HG03175 (cell line): ENCODE data around the gene GULP1.

Experiments
- ATAC-seq: cut with Tn5 transposase; IDR thresholded peaks from one replicate; pipeline ENCODE4 v1.9.1; 2021; ENCODE audit warnings: mild to moderate bottlenecking, moderate library complexity; ENCODE audit not compliant: unreplicated experiment

GULP1 gene

DNA sequence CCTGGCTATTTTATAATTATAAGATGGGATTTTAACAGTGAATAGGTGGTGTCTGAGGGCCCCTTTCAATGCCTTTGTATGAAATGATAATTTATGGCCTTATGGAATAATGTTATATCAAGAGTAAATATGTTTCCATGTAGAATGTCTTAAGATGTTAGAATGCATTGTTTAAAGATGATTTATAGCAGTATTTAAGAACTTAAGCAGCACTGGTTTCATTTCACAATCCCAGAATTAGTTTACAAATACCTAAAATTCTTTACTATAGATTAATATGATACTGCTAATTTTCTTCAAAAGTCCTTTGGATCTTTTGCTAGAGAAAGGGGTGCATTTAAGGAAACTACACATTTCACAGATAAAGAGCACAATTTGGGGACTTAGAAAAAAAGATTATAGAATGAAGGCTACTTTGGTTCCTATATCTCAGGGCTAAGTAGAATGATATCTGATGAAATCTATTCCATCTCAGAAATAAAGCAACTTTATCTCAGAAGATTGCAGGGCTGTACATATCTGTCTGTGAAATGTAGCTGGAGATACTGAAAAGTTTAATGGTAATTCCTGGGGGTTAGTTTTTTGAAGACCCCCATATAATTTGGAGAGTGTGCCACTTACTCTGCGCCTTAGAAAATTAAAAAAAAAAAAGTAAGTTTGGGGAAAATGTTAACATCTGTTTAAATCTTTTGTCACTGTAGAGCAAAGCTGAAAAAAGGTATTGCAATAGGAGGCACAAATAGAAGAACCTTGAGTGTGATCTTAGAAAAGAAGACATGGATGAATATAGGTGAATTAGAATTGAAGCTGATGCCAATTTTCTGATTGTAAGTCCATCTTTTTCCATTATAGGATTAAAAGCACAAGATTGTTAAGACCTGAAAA lies 123.4 kb downstream of the GULP1 start:
- ATAC-seq = no peak

DNA sequence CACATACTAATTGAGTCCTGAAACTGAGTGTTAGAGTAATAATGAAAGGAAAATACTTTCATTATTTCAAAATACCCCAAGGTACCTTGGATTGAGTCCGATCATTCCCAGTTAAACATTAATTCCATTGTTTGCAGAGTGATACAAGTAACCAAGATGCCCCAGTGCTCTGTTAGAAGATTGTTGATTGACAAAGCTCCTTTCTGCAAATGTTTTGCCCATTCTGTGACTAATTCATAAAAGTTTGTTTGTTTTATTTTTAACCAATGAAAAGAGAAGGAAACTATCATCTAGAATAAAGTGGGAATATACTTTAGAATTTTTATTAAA lies 124.0 kb downstream of the GULP1 start:
- peak; percentile 52 for ATAC-seq

DNA sequence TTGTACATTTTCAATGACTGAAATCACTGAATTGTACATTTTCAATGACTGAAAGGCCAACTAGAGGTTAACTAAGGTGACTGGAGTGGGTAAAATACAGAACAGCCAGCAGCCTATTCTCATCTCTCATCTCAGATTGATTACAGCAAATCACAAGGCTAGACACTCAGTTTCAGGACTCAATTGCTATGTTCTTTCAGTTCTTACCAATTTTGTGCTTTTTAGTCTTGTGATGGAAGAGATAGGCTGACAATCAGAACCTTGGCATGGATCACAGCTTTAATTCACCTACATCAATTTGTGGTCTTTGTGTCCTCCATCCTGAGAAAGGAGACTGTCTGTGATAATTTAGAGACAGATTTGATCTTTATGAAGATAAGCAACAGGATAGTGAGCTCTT lies 124.7 kb downstream of the GULP1 start:
- ATAC-seq = no peak

DNA sequence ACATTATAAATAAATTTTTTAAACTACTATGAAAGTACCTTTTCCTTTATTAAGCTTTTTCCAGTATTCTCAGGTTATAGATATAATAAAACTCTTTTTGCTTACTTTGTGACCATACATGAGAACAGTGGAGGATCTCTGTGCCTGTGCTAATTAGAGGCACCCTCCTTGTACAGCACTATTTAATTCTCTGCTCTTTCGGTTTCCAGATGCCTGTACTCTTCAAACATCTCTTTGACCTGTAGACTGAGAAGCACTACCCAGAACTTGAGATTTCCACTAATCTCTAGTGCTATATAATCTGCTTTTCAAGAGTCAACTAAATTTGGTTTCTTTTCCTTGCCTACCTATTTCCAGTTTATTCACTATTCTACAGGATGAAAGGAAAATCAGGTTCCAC lies 131.1 kb downstream of the GULP1 start:
- ATAC-seq = no peak

DNA sequence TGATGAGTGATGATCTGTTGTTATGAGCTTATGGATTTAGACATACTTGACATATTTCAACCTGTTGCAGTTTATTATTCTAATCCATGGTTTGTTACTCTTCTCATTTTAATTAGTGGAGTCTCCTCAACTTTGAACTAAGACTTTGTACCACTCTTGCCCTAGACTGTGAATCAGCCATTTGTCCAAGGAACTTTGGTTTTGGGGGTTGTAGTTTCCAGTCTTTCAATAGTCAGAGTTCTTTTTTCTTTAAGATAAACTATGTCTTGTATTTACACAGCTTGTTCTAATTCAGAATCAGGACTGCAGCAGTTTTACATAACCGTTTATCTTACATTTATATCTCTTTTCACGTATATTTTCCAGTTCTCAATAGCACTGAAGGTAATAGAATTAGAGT lies 133.6 kb downstream of the GULP1 start:
- no peak for ATAC-seq

DNA sequence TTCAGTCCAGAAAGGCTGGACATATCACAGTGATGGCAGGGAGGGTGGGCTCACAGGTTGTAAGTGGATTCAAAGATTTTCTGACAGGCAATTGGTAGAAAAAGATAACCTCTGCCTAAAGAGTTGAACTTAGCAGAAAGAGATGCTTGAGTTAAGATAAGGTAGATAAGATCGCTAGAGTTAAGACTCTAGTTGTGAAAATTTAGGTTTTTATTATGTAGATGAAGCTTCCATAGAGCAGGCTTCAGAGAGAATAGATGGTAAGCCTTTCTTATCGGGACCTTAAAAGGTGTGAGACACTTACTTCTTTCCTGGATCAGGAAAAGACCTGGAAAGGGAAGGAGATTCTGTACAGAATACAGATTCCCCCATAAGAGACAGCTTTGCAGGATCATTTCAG lies 134.4 kb downstream of the GULP1 start:
- ATAC-seq = no peak

DNA sequence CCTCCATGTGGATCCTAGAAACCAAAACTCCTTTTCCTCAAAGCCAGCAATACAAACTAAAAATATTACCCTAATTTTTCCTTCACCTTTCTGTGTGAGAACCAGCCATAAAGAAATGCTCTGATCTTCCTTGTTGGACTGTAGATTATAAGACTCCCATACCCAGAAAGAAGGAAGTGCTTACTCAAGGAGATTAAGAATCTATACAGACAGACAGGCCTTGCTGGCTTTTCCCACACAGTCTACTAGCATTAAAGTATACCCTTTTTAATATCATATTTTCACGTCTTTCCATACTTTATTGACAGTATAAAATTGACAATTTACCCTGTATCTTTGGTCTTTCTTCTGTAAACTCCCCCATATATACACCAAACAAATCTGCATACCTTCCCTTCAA lies 139.0 kb downstream of the GULP1 start:
- ATAC-seq = no peak

DNA sequence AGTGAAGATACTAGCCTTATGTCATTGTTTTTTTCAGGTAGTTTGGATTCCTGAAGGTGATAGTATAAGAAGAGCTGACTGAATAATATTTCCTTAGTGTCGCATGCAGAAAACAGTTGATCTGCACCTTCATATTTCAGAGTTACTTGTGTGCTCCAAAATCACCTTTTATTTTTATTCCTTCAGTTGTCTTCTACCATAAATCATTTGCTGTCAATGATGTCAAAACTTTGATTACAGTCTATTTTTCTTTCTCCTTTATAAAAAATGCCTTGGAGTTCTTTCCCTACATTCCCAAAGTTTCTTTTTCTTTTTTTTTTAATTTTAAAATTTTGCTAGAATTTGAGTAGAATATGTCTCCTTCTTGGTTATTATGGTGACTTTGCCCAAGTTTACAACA lies 142.3 kb downstream of the GULP1 start:
- no peak for ATAC-seq

DNA sequence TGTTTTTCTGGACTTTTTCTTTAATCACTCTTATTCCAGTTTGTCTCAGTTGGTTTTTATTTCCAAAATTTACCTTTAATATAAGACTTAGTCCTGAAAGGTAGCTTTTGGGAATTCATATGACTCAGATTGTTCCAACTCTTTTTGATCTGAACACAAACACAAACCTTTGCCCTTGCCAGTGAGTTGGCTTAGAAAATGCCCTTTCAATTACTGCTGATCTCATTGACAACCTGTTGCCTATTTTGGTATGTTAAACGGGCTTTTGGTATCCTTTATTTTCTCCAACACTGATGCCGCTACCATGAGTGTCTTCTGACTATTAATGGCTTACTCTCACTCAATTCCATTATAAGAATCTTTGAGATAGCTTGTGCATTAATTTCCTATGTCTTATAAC lies 143.4 kb downstream of the GULP1 start:
- no peak for ATAC-seq

DNA sequence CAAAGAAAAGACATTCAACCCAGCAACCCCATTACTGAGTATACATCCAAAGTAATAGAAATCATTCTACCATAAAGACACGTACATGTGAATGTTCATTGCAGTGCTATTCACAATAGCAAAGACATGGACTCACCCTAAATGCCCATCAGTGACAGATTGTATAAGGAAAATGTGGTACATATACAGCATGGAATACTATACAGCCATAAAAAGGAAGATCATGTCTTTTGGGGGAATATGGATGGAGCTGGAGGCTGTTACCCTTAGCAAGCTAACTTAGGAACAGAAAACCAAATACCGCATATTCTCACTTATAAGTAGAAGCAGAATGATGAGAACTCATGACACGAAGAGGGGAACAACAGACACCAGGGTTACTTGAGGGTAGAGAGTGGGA lies 145.9 kb downstream of the GULP1 start:
- ATAC-seq = no peak

DNA sequence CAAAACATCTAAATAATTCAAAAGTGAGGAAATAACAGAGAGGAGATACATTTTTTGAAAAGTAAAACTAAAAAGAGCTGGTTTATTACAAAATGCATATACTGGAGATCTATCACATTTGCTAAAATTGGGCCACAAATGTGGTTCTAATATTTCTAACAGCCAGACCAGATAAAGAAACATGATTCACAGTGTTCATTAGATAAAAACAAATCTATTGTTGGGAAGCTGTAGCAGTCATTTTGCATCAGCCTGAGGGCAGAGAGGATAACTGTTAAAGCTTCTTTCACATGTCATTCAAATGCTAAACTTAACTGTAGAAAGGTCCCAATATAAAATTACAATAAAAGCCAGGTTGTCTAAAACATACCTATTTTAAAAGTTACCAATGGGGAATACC lies 148.3 kb downstream of the GULP1 start:
- ATAC-seq = no peak

DNA sequence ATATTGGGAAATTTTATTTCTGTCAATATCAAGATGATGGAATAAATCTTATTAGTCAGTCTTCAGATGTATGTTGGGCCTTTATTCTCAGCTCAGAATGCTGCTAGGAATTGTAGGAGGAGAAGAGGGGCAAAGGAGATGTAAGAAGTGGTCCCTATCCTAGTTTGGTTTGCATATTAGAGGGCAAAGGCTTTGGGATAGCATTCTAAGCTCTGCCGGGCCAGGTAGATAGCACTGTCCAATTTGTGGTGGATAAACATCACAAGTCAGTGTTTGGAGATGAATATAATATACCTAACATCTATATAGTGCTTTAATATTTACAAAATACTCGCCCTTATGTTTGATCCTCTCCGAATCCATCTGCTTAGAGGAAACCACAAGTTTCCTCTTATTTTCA lies 149.2 kb downstream of the GULP1 start:
- ATAC-seq = no peak

DNA sequence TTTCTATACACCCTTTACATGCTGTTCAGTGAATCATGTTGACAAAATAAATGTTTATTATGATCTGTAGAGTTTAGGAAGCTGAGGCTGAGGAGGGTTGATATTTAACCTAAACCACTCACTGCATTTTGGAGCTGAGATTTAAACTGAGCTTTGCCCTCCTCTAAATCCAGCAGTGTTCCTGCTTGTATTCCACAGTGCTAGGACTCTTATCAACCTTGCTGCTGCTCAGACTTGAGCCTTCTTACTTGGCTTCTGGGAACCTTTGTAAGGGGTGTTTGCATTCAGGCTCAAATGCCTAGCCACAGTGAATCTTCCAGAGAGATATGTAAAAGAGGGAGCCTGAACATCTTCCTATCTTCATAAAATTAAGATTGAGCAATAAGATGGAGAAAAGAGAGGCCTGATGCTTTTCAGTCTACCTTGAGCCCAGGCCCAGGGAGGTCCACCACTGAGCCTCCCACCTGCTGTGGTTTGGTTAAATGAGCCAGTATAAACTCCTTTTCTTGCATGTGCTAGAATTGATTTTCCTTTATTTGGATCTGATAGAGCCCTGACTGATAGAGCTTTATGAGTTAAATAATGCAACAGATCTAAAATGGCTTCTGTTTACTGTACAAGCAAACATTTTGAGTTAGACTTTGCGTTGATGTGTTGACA lies 149.7 kb downstream of the GULP1 start:
- no peak for ATAC-seq

DNA sequence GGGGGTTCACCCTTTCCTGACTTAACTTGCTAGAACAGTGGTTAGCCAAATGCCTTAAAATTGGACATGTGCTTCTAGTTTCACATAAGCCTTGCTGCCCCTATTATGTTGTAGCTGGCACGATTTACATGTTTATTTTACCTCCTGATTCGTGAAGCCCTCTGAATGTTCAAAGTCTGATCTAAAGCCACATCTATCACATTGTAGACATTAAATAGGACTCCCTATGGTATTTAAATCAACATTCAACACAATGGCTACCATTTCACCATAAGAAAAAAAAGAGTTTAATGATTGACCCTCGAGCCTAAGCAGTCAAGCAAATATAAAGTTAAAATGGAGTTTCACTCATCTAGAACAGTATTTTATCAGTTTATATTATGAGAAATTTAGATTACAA lies 151.5 kb downstream of the GULP1 start:
- ATAC-seq = no peak

DNA sequence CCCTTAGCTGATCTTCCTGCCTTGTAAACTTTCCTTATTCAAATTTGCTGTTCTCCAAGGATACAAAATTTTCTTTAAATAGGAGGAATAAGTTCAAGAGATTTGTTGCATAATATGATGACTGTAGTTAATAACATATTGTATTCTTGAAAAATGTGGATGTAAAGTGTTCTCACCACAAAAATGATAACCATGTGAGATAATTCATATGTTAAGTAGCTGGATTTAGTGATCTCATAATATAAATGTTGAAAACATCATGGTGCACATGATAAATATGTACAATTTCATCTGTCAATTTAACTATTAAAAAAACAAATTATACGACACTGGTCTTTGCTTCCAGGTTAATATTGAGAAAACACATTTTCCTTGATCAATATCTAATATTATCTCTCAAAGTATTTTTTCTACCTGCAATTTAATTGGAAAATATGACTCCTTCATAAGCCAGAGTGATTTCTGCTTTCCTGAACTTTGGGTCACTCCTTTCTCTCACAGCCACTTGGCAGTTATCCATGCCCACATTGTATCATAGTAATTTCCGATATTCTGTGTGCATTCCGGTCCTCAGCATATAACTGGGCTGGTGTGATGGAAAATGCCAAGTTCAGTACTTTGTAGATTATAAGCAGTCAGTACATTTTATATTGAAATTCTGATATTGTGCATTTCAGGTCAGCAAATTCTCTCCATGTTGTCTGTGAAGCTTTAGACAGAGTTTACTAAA lies 152.6 kb downstream of the GULP1 start:
- ATAC-seq = no peak

DNA sequence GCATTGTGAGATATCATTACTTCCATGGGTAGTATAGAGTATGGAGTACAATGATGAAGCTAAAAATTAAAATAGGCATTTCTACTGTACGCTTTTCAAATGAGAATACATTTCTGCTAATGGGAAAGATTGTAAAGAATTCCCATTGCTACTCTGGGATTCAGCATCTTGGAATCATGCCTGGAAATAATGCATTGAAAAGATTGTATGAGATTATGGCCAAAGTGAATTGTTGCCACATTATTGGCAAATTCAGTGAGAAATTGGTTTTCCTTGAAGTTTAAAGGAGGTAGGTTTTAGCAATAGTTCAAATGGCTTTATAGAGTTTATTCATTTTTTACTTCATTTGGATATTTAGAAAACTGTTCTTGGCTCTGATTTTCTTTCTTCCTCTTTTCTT lies 157.9 kb downstream of the GULP1 start:
- ATAC-seq = no peak

DNA sequence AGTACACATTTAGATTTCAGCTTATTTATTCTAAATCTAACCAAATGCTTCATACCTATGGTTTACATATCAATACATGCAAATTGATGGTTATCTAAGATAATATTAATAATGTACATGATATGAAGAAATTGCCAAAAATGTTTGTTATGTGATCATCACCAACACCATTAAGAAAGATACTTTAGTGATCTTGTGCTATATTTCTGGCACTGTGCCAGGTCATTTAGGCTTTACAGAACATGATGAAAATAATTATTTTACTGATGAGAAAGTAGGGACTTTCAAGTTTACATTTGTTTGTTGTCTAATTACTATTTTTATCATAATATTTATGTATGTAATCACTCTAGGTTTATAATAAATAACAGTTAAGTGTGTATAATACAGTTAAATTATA lies 158.3 kb downstream of the GULP1 start:
- ATAC-seq = no peak

DNA sequence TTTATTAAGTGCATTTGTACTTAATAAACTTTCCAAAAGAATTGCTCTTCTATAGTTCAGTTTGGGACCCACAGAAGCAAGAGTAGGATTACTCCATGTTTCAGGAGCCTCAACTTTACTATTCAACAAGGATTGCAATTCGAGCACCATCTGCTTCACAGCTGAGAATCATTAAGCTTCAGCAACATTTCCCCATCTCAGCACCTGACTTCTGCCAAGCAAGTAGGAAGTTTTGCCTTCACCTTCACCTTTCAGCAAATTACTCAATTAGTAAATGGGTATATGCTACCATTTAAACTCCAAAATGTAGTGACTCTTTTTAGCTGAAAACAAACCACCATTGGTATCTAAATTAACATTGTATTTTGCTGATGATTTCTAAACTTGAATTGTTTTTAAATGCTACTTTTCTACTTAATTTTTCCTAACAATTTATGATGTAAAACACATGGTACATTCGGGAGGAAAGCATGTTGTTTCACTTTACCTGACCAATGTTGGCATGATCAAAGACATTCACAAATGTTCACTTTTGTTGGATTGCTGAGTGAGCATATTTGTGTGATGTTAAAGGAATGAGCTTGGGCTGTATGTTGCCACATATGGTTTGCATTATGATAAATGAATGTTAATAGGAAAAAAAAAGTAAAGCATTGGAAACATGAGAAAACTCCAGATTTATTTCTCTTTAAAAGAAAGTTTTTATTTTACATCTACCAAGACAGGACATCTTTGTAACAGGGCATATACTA lies 159.2 kb downstream of the GULP1 start:
- no peak for ATAC-seq

DNA sequence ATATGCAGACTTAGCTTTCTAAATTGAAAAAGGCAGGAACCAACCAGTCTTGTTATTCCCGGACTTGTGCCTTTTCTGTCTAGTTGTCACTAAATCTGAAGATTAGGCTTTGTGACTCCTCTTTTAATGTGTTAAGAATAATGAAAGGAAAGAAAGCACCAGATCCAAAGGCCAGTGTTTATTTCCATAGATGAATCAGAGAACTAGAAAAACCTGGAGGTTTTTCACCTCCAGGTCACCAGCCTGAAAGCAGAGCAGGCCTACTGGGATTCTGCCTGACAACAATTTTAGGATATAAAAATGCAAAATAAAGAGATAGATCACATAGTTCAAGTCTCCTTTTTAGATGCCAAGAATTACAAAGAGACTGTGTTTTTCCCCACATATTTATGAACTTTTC lies 160.4 kb downstream of the GULP1 start:
- no peak for ATAC-seq

DNA sequence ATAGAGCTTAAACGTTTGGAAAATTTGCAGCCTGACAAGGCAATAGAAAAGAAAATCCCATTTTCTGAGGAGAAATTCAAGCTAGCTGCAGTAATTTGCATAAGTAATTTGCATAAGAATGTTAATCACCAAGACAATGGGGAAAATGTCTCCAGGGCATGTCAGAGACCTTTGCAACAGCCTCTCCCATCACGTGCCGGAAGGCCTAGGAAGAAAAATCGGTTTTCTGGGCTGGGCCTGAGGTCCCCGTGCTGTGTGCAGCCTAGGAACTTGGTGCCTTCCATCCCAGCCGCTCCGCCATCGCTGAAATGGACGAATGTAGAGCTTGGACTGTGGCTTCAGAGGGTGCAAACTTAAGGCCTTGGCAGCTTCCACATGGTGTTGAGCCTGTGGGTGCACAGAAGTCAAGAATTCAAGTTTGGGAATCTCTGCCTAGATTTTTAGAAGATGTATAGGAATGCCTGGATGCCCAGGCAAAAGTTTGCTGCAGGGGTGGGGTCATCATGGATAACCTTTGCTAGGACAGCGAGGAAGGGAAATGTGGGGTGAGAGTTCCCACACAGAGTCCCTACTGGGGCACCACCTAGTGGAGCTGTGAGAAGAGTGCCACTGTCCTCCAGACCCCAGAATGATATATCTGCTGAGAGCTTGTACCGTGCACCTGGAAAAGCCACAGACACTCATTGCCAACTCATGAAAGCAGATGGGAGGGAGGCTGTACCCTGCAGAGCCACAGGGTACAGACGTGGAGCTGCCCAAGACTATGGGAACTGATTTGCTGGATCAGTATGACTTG lies 164.6 kb downstream of the GULP1 start:
- ATAC-seq = no peak

DNA sequence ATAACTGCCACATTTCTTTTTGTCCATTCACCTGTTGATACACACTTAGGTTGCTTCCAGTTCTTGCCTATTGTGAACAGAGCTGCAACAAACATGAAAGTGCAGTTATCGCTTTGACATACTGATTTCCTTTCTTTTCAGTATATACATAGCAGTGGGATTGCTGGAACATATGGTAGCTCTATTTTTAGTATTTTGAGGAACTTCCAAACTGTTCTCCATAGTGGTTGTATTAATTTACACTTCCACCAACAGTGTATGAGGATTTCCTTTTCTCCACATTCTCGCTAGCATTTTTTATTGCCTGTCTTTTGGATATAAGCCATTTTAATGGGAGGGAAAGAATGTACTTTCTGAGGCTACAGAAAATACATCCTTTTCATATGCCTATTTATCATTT lies 167.4 kb downstream of the GULP1 start:
- ATAC-seq = no peak
